NCI-H524 (cell line): ENCODE results near the gene SMAP2.

Experiments used
- DNase-seq, 2 experiments: peaks; one replicate each; lab custom pipeline; 2025; lab: John Stamatoyannopoulos, UW

SMAP2 gene

GRCh38 chr1:40390857-40391256 is 17.3 kb downstream of the SMAP2 start:
- DNase-seq = no peak

DNA sequence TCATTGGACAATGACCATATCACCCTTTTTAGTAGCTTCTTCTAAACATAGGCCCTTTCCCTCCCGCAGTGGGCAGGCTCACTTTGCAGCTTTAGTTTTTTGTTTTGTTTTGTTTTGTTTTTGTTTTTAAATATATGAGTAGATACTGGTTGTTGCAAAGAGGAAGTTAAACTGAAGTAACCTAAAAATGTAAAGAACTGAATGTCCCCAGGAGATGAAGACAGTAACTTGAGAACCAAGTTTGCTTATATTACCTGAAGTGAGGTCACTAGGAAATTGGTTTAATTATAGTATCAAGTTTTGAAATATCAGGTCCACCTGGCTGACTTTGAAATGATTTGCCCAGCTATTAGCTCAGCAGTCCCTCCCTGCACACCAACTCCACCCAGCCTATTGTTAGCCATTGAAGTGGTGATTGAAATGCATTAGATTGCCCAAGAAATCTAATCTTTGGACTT is 18.2 kb downstream of the SMAP2 start:
- no peak for DNase-seq

DNA sequence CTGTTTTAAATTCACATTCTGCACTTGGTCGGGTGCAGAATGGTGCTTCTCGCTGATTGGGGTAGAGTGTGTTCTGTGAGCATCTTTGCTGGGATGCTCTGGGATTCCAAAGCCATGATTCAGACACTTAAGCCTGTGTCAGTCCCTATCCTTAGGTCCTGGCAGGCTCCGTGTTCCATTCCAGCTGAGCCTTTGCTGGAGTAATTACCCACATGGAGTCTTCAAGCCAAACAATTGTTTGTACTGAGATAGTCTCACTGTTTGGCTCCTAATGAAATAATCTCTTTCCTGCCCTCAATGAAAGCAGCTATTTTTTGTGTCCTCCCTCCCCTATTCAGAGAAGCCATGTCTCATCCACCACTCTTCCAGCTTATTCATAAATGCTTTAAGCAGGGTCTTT is 18.7 kb downstream of the SMAP2 start:
- DNase-seq = no peak

DNA sequence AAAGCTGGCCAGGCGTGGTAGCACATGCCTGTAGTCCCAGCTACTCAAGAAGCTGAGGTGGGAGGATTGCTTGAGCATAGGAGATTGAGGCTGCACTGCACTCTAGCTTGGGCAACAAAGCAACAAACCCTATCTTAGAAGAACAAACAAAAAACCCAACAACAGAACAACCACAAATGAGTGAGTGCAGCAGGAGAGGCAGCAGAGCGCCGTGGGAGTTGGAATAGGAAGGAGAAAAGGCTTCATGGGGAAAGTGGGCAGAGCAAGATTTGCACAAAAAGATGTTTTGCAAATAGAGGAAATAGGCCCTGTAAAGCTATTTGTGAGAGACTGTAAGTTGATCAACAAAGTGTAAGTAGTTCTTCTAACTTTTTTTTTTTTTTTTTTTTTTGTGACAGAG is 19.6 kb downstream of the SMAP2 start:
- DNase-seq = no peak

DNA sequence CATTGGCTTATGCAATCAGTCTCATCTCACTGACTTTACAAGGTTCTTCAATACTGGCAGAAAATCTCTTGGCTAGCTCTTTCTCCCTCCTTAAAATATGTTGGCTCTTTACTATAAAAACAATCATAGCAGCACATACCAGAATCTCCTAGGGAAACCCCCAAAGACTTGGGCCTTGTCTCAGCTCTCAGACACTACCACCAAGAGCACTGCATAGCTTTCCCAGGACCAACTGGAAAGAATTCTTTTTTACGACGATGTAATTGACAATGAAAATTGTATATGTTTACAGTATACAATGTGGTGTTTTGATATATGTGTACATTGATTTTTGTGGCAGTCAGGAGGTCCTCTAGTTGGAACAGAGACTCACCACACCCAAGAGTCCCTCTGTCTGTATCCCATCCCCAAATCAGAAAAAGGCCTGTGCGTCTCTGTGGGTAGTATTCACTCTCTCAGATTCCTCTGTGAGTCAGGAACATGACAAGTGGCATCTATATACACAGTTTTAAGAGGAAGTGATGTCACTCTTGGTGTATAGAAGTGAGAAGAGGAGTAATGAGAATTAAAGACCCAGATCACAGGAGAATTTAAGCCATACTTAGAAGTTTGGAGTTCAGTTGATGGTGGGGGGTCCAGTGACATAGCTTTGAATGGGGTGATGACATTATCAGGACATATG is 21.1 kb downstream of the SMAP2 start:
- DNase-seq = no peak

DNA sequence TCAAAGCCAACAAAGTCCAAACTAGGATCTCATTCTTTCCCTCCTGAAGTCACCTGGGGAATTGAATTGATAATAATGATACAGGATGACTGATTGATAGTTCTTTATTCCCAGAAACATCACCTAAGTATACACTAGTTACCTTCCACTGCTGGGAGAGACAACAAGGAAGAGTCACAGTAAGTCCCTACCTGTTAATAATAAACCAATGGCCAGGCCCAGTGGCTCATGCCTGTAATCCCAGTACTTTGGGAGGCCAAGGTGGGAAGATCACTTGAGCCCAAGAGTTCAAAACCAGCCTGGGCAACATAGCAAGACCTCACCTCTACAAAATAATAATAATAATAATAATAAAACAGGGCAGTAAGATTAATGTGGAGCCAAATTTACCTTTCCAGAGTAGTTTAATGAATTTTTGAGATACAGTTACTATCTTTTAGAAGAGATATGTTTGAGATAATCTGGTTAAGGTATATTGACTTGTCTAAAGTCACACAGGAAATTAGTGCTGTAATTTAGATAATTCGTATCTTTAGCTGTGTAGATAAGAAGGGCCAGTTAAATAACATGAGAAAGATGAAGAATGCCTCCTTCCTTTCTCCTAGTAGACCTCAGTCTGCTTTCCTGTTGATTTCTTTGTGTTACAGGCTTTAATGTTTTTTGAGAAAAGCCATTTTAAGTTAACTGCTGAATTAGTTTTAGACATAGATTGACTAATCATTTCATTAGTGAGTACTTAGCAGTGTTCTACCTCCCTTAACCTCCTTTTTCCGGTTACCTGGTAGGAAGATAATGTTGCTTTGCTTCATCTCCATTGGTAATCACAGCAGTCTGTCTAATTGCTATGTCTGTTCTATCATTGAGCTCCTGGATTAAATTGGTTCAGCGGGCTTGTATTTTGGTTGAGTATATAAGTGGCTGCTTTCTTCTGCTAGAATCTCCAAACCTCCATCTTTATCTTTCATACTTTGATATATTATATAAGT is 22.0 kb downstream of the SMAP2 start:
- no peak for DNase-seq

GRCh38 chr1:40396420-40396819 is 22.9 kb downstream of the SMAP2 start:
- DNase-seq = no peak

DNA sequence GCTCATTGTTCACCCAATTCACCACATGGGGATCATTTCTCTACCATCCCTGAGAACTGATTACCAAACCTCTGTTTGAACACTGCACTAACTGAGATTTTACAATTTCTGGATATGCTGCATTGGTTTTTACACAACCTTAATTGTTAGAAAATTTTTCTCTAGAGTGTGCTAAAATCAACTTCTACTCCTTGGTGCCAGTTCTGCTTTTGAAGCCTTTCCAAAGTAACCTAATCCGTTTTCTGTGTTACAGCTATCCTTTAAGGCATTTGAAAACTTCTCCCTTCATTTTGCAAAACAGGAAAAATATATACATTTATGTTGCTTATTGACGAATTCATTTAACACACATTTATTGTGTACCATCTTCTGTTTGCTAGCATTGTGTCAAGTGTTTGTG is 23.7 kb downstream of the SMAP2 start:
- DNase-seq = no peak

DNA sequence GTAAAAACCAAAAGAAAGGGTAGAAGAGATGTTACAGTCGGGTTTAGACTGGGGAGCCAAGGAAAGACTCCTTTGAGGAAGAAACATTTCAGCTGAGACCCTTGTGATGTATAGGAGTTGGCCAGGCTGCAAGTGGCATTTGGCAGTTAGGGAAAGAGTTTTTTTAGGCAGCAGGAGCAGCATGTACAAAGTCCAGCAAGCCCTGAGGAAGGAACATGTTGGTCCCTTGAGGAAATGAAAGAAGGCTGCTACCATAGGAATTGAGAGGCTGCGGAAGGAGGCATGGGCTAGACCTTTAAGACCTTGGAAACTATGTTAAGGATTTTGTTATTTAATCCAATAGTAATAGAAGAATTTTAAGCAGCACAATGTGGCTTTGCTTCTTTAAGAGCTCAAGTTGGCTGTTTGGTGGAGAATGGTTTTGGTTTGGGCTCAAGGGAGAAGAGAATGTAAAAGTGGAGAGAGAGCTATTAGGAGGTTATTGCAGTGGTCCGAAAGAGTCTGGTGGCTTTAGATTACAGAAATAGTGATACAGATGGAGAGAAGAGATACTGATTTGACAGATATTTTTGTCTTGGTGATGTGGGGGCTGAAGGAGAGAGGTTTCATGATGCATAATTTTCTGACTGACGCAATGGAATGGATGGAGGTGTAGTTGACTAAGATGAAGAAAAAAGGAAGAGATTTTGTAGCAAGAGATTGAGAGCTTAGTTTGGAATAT is 26.6 kb downstream of the SMAP2 start:
- no peak for DNase-seq

GRCh38 chr1:40401473-40402201 is 28.1 kb downstream of the SMAP2 start:
- no peak for DNase-seq

DNA sequence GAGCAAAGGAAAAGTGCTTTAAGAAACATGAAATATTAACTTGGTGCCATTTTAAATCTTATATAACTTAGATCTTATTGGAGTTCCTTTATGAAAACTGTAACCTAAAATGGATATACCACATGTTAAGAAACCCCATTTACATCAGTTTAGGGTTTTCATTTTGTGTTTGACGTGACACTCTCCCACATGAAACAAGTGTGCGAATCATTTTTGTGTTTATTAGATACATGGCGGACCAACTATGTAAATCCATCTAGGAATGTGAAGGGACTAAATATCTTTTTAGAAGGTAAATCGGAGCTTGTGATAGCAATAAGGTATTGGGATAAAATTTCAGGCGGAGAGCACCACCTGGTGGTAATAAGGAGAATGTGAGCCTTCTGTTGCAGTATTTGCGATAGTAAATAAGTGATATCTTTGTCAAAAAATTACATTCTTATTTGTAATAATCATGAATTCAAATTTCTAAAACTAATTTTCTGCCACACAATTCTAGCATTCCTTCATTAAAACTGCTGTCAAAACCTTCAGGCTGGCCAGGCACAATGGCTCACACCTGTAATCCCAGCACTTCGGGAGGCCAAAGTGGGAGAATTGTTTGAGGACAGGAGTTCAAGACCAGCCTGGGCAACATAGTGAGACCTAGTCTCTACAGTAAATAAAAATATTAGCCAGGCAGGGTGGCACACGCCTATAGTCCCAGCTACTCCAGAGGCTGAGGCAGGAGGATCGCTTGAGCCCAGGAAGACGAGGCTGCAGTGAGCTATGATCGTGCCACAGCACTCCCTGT is 31.3 kb downstream of the SMAP2 start:
- DNase-seq = peak in 1 of 2 experiments; percentile 46

- no peak for DNase-seq
Measured at GRCh38 chr1:40405812-40406211, 32.3 kb downstream of the SMAP2 start.

DNA sequence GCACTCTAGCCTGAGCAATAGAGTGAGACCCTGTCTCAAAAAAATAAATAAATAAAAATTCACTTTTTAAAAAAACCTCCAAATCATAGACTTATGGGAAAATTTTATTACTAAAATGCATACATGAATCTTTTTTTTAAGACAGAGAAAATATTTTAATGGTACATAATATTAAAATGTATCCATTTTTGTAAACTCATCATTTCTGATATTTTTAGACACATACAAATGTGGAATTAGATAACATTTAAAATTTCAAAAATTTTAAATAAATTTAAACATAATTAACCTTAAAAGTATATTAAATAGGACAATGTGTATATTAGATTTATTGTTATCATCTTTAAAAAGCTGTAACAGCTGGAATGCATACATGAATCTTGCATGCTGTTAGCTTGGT is 33.9 kb downstream of the SMAP2 start:
- DNase-seq = no peak

GRCh38 chr1:40409467-40409866 is 35.9 kb downstream of the SMAP2 start:
- DNase-seq = no peak

DNA sequence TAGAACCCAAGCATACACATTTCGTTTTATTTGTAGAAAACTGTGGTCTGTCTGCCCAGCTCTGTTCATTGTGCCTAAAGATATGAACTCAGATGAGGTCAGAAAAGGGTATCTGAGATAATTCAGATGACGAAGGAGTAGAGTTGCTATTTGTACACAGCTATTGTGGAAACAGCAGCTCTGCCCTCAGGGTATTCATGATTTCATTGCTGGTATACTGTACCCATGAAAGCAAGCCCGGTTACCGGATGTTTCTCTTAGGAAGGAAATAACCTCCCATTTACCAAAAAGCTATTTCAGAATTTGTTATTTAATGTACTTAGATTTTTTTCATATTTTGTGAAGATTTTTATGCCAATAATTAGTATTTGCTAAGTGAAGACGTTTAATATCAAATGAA is 37.8 kb downstream of the SMAP2 start:
- DNase-seq = no peak

GRCh38 chr1:40411843-40412242 is 38.3 kb downstream of the SMAP2 start:
- DNase-seq = no peak

DNA sequence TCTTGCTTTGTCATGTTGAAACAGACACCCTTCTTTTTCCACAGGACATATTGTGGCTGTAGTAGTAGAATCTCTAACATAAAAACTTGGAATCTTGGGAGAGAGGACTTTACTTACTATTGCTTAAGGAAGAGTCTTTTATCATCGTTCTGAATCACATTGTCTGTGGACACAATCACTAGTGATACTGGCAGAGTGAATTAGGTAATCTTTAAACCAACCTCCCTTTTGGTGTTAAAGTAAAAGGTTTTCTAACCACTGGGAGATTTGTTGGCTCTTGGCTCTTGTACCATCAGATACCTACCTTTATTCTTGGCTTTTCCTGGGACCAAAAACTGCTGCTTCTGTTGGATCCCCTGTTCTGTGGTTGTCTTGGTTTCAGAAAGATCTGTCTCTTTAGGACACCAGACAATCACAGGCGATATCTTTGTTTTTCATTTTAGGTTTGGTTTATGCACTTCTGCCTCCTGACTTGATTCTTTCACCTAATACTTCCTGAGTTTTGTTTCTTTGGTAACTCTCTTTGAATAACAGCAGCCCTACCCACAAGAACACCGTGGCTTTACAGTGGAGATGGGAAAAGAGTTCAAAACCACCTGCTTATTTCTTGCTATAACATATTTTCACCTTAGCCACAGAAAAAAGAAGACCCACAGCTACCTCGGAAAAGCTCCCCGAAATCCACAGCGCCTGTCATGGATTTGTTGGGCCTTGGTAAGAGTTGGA is 40.2 kb downstream of the SMAP2 start:
- no peak for DNase-seq

- DNase-seq = no peak
Measured at GRCh38 chr1:40414331-40414730, 40.8 kb downstream of the SMAP2 start.

DNA sequence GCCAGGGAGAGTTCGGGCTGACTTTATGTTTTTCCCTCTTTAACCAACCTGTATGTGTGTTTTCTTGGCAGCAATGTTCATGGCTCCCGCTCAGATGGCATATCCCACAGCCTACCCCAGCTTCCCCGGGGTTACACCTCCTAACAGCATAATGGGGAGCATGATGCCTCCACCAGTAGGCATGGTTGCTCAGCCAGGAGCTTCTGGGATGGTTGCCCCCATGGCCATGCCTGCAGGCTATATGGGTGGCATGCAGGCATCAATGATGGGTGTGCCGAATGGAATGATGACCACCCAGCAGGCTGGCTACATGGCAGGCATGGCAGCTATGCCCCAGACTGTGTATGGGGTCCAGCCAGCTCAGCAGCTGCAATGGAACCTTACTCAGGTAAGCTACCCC is 43.2 kb downstream of the SMAP2 start:
- no peak for DNase-seq
